Measurements from ENCODE around the gene CLASP2. TPM values are rescaled to one million over a fixed set of nuclear protein-coding genes. Genes with fewer than 3 reads are reported as not detected.

The CLASP2 gene
- total RNA-seq, 1 donor from 2014 or later = 65.8 TPM

DNA sequence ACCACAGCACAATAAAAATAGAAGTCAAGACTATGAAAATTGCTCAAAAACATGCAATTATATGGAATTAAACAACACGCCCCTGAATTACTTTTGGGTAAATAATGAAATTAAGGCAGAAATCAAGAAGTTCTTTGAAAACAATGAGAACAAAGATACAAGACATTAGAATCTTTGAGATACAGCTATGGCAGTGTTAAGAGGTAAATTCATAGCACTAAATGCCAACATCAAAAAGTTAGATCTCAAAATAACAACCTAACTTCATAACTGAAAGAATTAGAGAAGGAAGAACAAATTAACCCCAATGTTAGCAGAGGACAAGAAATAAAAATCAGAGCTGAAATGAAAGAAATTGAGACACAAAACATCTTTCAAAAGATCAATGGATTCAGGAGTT is 191.3 kb downstream of the CLASP2 start:
- no peak for DNase-seq
- no peak overlapping the region for H3K4me3 Mint-ChIP-seq
- intact Hi-C loops (cut with micrococcal nuclease) = no loop called here
- H3K9me3 Mint-ChIP-seq = peaks cover 17% of the 10 kb centered on the region
- H3K27me3 Mint-ChIP-seq = no peaks in the 10 kb centered on the region
- H3K36me3 Mint-ChIP-seq (ENCODE audit: low read depth) = peaks cover 51% of the 10 kb centered on the region
- H3K4me1 Mint-ChIP-seq = no peaks in the 10 kb centered on the region
- H3K27ac Mint-ChIP-seq = no peak overlapping the region

GRCh38 chr3:33525232-33525631 is 192.8 kb downstream of the CLASP2 start:
- Mint-ChIP-seq H3K27ac (no peak overlapping the region), H3K4me1 (no peaks in the 10 kb centered on the region), H3K4me3 (no peak overlapping the region), H3K27me3 (no peaks in the 10 kb centered on the region), H3K9me3 (peaks cover 17% of the 10 kb centered on the region), H3K36me3 (ENCODE audit: low read depth) (peaks cover 42% of the 10 kb centered on the region)
- DNase-seq = no peak
- intact Hi-C loops (cut with micrococcal nuclease) = no loop called here

DNA sequence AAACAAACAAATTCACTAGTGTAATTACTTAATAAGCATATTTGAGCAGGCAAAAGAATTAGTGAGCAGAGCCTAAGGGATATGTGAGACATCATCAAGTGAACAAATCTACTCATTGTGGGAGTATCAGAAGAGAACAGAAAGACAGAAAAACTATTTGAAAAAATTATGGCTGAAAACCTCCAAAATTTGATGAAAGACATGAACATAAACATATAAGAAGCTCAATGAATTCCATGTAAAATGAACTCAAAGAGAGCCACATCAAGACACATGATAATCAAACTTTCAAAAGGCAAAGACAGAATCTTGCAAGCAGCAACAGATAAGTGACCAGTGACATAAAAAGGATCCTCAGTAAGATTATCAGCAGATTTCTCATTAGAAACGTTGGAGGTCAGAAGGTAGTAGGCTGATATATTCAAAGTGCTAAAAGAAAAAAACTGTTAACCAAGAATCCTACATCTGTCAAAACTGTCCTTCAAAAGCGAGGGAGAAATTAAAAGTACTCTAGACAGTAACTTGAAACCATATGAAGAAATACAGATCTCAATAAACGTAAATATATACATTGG is 194.9 kb downstream of the CLASP2 start:
- Mint-ChIP-seq H3K4me3 (no peak overlapping the region), H3K27me3 (no peaks in the 10 kb centered on the region), H3K27ac (no peak overlapping the region), H3K9me3 (peaks cover 17% of the 10 kb centered on the region), H3K36me3 (ENCODE audit: low read depth) (peaks cover 33% of the 10 kb centered on the region), H3K4me1 (no peaks in the 10 kb centered on the region)
- intact Hi-C loops (cut with micrococcal nuclease) = no loop called here
- DNase-seq = no peak

- DNase-seq = no peak
- Mint-ChIP-seq H3K4me1 (no peaks in the 10 kb centered on the region), H3K36me3 (ENCODE audit: low read depth) (peaks cover 26% of the 10 kb centered on the region), H3K27ac (no peak overlapping the region), H3K4me3 (no peak overlapping the region), H3K27me3 (no peaks in the 10 kb centered on the region), H3K9me3 (peaks cover 8% of the 10 kb centered on the region)
- intact Hi-C loops (cut with micrococcal nuclease) = no loop called here
Measured at GRCh38 chr3:33521736-33522135, 196.3 kb downstream of the CLASP2 start.

- H3K4me1 Mint-ChIP-seq = no peaks in the 10 kb centered on the region
- H3K27ac Mint-ChIP-seq = no peak overlapping the region
- H3K4me3 Mint-ChIP-seq = no peak overlapping the region
- H3K27me3 Mint-ChIP-seq = no peaks in the 10 kb centered on the region
- DNase-seq = peak; percentile 47
- peaks cover 3% of the 10 kb centered on the region for H3K9me3 Mint-ChIP-seq
- H3K36me3 Mint-ChIP-seq (ENCODE audit: low read depth) = peaks cover 32% of the 10 kb centered on the region
- intact Hi-C loops (cut with micrococcal nuclease) = no loop called here
Measured at GRCh38 chr3:33513262-33513863, 204.7 kb downstream of the CLASP2 start.

DNA sequence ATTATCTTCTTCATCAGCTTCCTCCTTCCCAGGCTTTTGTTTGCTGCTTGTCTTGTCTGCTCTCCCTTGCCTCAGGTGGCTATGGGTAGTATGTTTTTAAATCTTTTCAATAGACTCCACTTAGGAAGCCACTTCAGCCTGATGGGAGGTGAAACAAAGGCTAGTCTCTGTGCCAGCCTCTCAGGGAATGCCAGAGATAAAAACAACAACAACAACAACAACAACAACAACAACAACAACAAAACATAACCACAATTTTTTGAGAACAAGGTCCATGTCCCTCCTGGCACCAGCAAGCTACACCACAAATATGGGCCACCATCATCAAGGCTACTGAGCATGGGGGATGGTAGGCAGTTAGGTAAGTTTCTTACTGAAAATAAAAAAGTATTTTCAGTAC is 213.0 kb downstream of the CLASP2 start:
- Mint-ChIP-seq H3K27ac (no peak overlapping the region), H3K4me3 (no peak overlapping the region), H3K4me1 (no peaks in the 10 kb centered on the region), H3K27me3 (no peaks in the 10 kb centered on the region), H3K9me3 (peaks cover 12% of the 10 kb centered on the region), H3K36me3 (ENCODE audit: low read depth) (peaks cover 39% of the 10 kb centered on the region)
- intact Hi-C loops (cut with micrococcal nuclease) = no loop called here
- no peak for DNase-seq

DNA sequence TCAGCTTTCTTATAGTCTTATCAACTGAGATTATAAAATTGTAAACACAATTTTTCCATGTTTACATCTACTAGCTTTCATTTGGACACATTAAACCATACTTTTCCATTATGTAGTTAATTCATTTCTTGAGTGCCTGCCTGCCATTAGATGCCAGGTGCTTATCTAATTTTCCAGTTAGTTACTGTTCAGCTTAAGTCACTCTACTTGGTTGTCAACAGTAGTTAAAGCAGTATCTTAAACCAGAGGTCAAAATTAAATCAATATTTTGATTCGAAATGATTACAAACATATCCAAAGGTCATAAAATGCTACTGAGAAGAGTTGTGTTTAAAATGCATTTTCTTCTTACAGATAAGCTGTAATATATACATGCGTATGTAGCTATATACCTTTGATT is 221.6 kb downstream of the CLASP2 start:
- intact Hi-C loops (cut with micrococcal nuclease) = no loop called here
- H3K36me3 Mint-ChIP-seq (ENCODE audit: low read depth) = peaks cover 32% of the 10 kb centered on the region
- no peak for DNase-seq
- H3K4me1 Mint-ChIP-seq = no peaks in the 10 kb centered on the region
- H3K27me3 Mint-ChIP-seq = no peaks in the 10 kb centered on the region
- no peak overlapping the region for H3K27ac Mint-ChIP-seq
- peaks cover 6% of the 10 kb centered on the region for H3K9me3 Mint-ChIP-seq
- no peak overlapping the region for H3K4me3 Mint-ChIP-seq

- Mint-ChIP-seq H3K4me1 (no peaks in the 10 kb centered on the region), H3K36me3 (ENCODE audit: low read depth) (peaks cover 1% of the 10 kb centered on the region)
- intact Hi-C loops (cut with micrococcal nuclease) = no loop called here
Measured at GRCh38 chr3:33491721-33492120, 226.3 kb downstream of the CLASP2 start.

GRCh38 chr3:33490641-33491241 is 227.3 kb downstream of the CLASP2 start:
- no peaks in the 10 kb centered on the region for H3K4me1 Mint-ChIP-seq
- H3K36me3 Mint-ChIP-seq (ENCODE audit: low read depth) = no peaks in the 10 kb centered on the region
- no peak for DNase-seq
- no peak overlapping the region for H3K27ac Mint-ChIP-seq
- H3K9me3 Mint-ChIP-seq = no peaks in the 10 kb centered on the region
- H3K4me3 Mint-ChIP-seq = no peak overlapping the region
- no peaks in the 10 kb centered on the region for H3K27me3 Mint-ChIP-seq
- intact Hi-C loops (cut with micrococcal nuclease) = no loop called here

More at GRCh38 chr3:33491721-33492120, 226.3 kb downstream of the CLASP2 start:
- Mint-ChIP-seq H3K9me3 (no peaks in the 10 kb centered on the region), H3K4me3 (no peak overlapping the region), H3K27me3 (no peaks in the 10 kb centered on the region), H3K27ac (no peak overlapping the region)
- DNase-seq = no peak

DNA sequence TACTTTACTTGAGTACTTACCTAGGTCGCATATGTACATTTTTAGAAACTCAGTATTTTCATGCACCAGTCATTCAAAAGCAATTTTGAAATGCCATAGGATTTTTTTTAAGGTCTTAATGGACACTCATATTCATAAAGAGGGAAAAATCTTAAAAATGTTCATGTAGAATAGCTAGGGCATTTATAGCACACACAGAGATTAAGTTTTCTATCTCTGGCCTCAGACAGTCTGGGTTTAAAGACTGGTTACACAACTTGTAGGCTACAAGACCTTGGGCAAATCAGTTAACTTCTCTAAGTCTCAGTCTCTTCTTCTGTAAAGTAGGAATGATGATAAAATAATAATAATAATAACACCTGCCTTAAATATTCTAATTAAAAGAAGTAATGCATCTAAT is 229.4 kb downstream of the CLASP2 start:
- H3K4me3 Mint-ChIP-seq = no peak overlapping the region
- no peak for DNase-seq
- no peaks in the 10 kb centered on the region for H3K27me3 Mint-ChIP-seq
- intact Hi-C loops (cut with micrococcal nuclease) = no loop called here
- H3K4me1 Mint-ChIP-seq = no peaks in the 10 kb centered on the region
- H3K27ac Mint-ChIP-seq = no peak overlapping the region
- H3K9me3 Mint-ChIP-seq = no peaks in the 10 kb centered on the region
- H3K36me3 Mint-ChIP-seq (ENCODE audit: low read depth) = no peaks in the 10 kb centered on the region

- intact Hi-C loops (cut with micrococcal nuclease) = no loop called here
- peak; percentile 27 for DNase-seq
- H3K27me3 Mint-ChIP-seq = no peaks in the 10 kb centered on the region
- no peak overlapping the region for H3K4me3 Mint-ChIP-seq
- H3K9me3 Mint-ChIP-seq = no peaks in the 10 kb centered on the region
- H3K4me1 Mint-ChIP-seq = no peaks in the 10 kb centered on the region
- H3K27ac Mint-ChIP-seq = no peak overlapping the region
- no peaks in the 10 kb centered on the region for H3K36me3 Mint-ChIP-seq (ENCODE audit: low read depth)
Measured at GRCh38 chr3:33488246-33488645, 229.8 kb downstream of the CLASP2 start.

GRCh38 chr3:33482111-33482521 is 235.9 kb downstream of the CLASP2 start:
- Mint-ChIP-seq H3K4me3 (no peak overlapping the region), H3K4me1 (no peaks in the 10 kb centered on the region), H3K36me3 (ENCODE audit: low read depth) (no peaks in the 10 kb centered on the region), H3K27me3 (no peaks in the 10 kb centered on the region), H3K9me3 (no peaks in the 10 kb centered on the region), H3K27ac (no peak overlapping the region)
- DNase-seq = peak; percentile 12
- intact Hi-C loops (cut with micrococcal nuclease) = no loop called here

DNA sequence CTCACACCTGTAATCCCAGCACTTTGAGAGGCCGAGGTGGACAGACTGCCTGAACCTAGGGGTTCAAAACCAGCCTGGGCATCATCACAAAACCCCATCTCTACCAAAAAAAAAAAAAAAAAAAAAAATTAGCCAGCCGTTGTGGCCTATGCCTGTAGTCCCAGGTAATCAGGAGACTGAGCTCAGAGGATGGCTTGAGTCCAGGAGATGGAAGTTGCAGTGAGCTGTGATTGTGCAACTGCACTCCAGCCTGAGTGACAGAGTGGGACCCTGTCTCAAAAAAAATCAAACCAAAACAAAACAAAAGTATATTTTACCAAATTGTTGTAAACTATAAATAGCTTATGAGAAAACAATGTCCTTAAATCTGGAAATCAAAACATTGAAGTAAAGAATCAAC is 243.2 kb downstream of the CLASP2 start:
- DNase-seq = no peak
- Mint-ChIP-seq H3K27me3 (no peaks in the 10 kb centered on the region), H3K4me1 (no peaks in the 10 kb centered on the region), H3K36me3 (ENCODE audit: low read depth) (no peaks in the 10 kb centered on the region), H3K4me3 (no peak overlapping the region), H3K27ac (no peak overlapping the region), H3K9me3 (no peaks in the 10 kb centered on the region)
- intact Hi-C loops (cut with micrococcal nuclease) = no loop called here

DNA sequence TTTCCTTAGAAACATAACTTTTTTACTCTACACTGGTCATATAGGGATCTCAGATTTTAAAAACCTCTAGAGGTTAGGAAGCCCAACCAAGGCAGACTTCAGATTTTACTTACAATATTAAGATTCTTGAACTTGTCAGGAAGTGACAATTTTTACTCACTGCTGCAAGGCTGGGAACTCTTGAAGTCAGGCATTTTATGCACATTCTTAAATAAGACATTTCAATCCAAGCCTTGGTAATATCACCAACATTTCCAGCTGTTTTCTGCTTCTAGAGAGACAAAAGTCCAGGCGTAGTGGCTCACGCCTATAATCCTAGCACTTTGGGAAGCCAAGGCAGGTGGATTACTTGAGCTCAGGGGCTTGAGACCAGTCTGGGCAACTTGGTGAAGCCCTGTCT is 244.2 kb downstream of the CLASP2 start:
- Mint-ChIP-seq H3K4me3 (no peak overlapping the region), H3K27me3 (no peaks in the 10 kb centered on the region), H3K9me3 (no peaks in the 10 kb centered on the region), H3K36me3 (ENCODE audit: low read depth) (no peaks in the 10 kb centered on the region), H3K27ac (no peak overlapping the region), H3K4me1 (no peaks in the 10 kb centered on the region)
- intact Hi-C loops (cut with micrococcal nuclease) = no loop called here
- DNase-seq = no peak

DNA sequence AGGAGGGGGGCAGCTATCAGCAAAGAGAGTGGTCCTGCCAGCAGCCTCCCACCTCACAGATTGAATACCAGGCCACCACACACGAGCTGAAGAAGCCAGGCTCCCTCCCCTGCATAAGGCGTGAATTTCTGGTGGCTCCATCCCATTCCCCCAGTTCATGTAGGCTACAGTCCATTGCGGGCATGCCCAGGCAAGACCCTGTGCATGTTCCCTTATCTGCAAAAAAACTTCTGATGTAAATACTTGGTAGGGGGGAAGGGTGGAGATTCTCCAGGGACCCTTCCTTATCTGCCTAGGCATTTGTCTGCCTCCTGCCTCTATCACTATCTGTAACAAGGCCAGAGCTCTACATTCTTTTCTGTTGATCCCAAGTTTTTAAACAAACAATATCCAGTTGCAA is 250.3 kb downstream of the CLASP2 start:
- DNase-seq = no peak
- Mint-ChIP-seq H3K27ac (no peak overlapping the region), H3K27me3 (no peaks in the 10 kb centered on the region), H3K36me3 (ENCODE audit: low read depth) (peaks cover 3% of the 10 kb centered on the region), H3K4me1 (no peaks in the 10 kb centered on the region), H3K4me3 (no peak overlapping the region), H3K9me3 (peaks cover 9% of the 10 kb centered on the region)
- intact Hi-C loops (cut with micrococcal nuclease) = no loop called here

Data from activated CD4-positive, alpha-beta T cell treated with anti-CD3 and anti-CD28 coated beads, Interleukin-2, amount 10 ng/mL, durations not matched to agents 24 days and 14 days (primary cell).